ENCODE measurements around the gene AP5Z1. TPM values are rescaled to one million over a fixed set of nuclear protein-coding genes. Genes with fewer than 3 reads are reported as not detected.

The AP5Z1 gene
- total RNA-seq, 1 donor: 40.2 TPM

GRCh38 chr7:4803397-4804241, 28.2 kb downstream of the AP5Z1 start:
- no peak overlapping the region for H3K4me3 ChIP-seq (ENCODE audit: low read depth, low read length)
- no peak for TF ChIP-seq CTCF (IDR thresholded peaks at IDR 0.05; ENCODE audit: insufficient read depth, low read depth, low read length)
- no peak for DNase-seq (ENCODE audit: low read depth)

- DNase-seq (ENCODE audit: low read depth): no peak
- no peak for TF ChIP-seq CTCF (IDR thresholded peaks at IDR 0.05; ENCODE audit: insufficient read depth, low read depth, low read length)
Measured at GRCh38 chr7:4805110-4805983, 29.9 kb downstream of the AP5Z1 start.

GRCh38 chr7:4805984-4806300, 30.5 kb downstream of the AP5Z1 start:
- TF ChIP-seq CTCF (IDR thresholded peaks at IDR 0.05; ENCODE audit: insufficient read depth, low read depth, low read length): no peak
- no peak for DNase-seq (ENCODE audit: low read depth)
- no peak overlapping the region for H3K4me3 ChIP-seq (ENCODE audit: low read depth, low read length)

More at GRCh38 chr7:4805110-4805983, 29.9 kb downstream of the AP5Z1 start:
- no peak overlapping the region for H3K4me3 ChIP-seq (ENCODE audit: low read depth, low read length)

- DNase-seq (ENCODE audit: low read depth): no peak
- no peak overlapping the region for H3K4me3 ChIP-seq (ENCODE audit: low read depth, low read length)
- no peak for TF ChIP-seq CTCF (IDR thresholded peaks at IDR 0.05; ENCODE audit: insufficient read depth, low read depth, low read length)
Measured at GRCh38 chr7:4806983-4807597, 31.7 kb downstream of the AP5Z1 start.

- H3K4me3 ChIP-seq (ENCODE audit: low read depth, low read length): no peak overlapping the region
- DNase-seq (ENCODE audit: low read depth): no peak
- TF ChIP-seq CTCF (IDR thresholded peaks at IDR 0.05; ENCODE audit: insufficient read depth, low read depth, low read length): no peak
Measured at GRCh38 chr7:4807598-4808016, 32.2 kb downstream of the AP5Z1 start.

- H3K4me3 ChIP-seq (ENCODE audit: low read depth, low read length): no peak overlapping the region
- DNase-seq (ENCODE audit: low read depth): no peak
- TF ChIP-seq CTCF (IDR thresholded peaks at IDR 0.05; ENCODE audit: insufficient read depth, low read depth, low read length): no peak
Measured at GRCh38 chr7:4808026-4808425, 32.6 kb downstream of the AP5Z1 start.
